Left ventricle myocardium inferior (tissue), 1 donor: ENCODE results near the gene TIGD1. TPM values are rescaled to one million over a fixed set of nuclear protein-coding genes. Genes with fewer than 3 reads are reported as not detected.

ENCODE experiments used
- DNase-seq: peaks from one replicate; pipeline ENCODE4 v3.0.0-alpha.2; 2020
- H3K27ac ChIP-seq: fragments of 200-600 bp; replicated peaks from 2 replicates; pipeline ENCODE4 v1.8.0; 2021
- H3K27me3 ChIP-seq: fragments of 200-600 bp; 2 replicates; pipeline ENCODE4 v1.8.0; 2021; ENCODE audit warnings: low read depth
- H3K36me3 ChIP-seq: fragments of 200-600 bp; 2 replicates; pipeline ENCODE4 v1.8.0; 2021
- H3K4me1 ChIP-seq: fragments of 200-600 bp; 2 replicates; pipeline ENCODE4 v1.8.0; 2021
- H3K4me3 ChIP-seq: fragments of 200-600 bp; 2 replicates; pipeline ENCODE4 v1.8.0; 2021; ENCODE audit warnings: mild to moderate bottlenecking, moderate library complexity
- H3K9me3 ChIP-seq: fragments of 200-600 bp; replicated peaks from 2 replicates; pipeline ENCODE4 v1.8.0; 2021
- intact Hi-C: fragments of 100-400 bp; cut with micrococcal nuclease; formaldehyde crosslinking; loops from one replicate; pipeline ENCODE4 v1.11.0; 2022
- total RNA-seq: library from RNA; stranded (reverse); fragmentation: NEBNext Ultra II Directional; extraction: Animal tissue kit (Norgen Biotek cat#: 25700); gene quantifications from one replicate; pipeline ENCODE4 v1.2.1, GENCODE V29; 2021
- TF ChIP-seq, protein P1 (sequence below): fragments of 200-600 bp; IDR thresholded peaks from 2 replicates; pipeline ENCODE4 v1.8.0; 2021; ENCODE audit warnings: antibody characterized with exemption, mild to moderate bottlenecking, borderline replicate concordance
- donor health status: DM: no; HTN: yes; CAD: no; lungs with severe emphysema.

Gene TIGD1
- total RNA-seq, 1 donor from 2014 or later, result 2.4 TPM

- no peak overlapping the region for H3K27ac ChIP-seq
- TF ChIP-seq, protein P1, sequence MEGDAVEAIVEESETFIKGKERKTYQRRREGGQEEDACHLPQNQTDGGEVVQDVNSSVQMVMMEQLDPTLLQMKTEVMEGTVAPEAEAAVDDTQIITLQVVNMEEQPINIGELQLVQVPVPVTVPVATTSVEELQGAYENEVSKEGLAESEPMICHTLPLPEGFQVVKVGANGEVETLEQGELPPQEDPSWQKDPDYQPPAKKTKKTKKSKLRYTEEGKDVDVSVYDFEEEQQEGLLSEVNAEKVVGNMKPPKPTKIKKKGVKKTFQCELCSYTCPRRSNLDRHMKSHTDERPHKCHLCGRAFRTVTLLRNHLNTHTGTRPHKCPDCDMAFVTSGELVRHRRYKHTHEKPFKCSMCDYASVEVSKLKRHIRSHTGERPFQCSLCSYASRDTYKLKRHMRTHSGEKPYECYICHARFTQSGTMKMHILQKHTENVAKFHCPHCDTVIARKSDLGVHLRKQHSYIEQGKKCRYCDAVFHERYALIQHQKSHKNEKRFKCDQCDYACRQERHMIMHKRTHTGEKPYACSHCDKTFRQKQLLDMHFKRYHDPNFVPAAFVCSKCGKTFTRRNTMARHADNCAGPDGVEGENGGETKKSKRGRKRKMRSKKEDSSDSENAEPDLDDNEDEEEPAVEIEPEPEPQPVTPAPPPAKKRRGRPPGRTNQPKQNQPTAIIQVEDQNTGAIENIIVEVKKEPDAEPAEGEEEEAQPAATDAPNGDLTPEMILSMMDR, result no peak
- intact Hi-C loops, result no loop called here
- H3K27me3 ChIP-seq, result no peaks in the 10 kb centered on the region
- H3K4me3 ChIP-seq, result no peak overlapping the region
- no peaks in the 10 kb centered on the region for H3K9me3 ChIP-seq
- H3K36me3 ChIP-seq, result peaks cover 95% of the 10 kb centered on the region
- DNase-seq, result no peak
- H3K4me1 ChIP-seq, result peaks cover 19% of the 10 kb centered on the region
Observed at GRCh38 chr2:232568161-232568560, 17.8 kb upstream of the TIGD1 start.

- H3K27ac ChIP-seq, result no peak overlapping the region
- no peaks in the 10 kb centered on the region for H3K27me3 ChIP-seq
- TF ChIP-seq, protein P1, result no peak
- intact Hi-C loops, result no loop called here
- no peak for DNase-seq
- no peaks in the 10 kb centered on the region for H3K9me3 ChIP-seq
- H3K4me3 ChIP-seq, result no peak overlapping the region
- H3K4me1 ChIP-seq, result peaks cover 19% of the 10 kb centered on the region
- H3K36me3 ChIP-seq, result peaks cover 94% of the 10 kb centered on the region
Observed at GRCh38 chr2:232567721-232568120, 17.4 kb upstream of the TIGD1 start.

DNA sequence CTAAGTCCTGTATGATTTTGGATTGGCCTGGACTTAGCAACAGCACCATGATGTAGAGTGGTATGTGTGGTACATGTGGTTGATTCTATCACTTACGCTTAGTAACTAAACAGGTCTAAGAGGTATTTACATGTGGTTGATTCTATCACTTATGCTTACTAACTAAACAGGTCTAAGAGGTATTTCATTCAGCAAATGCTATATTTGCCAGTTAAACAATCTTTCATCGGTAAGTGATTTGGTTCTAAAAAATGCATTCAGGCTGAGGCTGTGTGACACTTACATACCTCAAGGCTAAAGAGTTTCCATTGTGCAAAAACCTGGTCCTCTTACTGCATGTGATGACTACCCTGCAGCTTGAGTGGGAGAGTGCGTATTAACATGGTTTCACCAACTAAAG is 13.2 kb upstream of the TIGD1 start:
- no peak overlapping the region for H3K4me3 ChIP-seq
- H3K27me3 ChIP-seq, result no peaks in the 10 kb centered on the region
- H3K36me3 ChIP-seq, result peaks cover 95% of the 10 kb centered on the region
- peaks cover 18% of the 10 kb centered on the region for H3K4me1 ChIP-seq
- DNase-seq, result no peak
- intact Hi-C loops, result no loop called here
- H3K27ac ChIP-seq, result no peak overlapping the region
- TF ChIP-seq, protein P1, result no peak
- H3K9me3 ChIP-seq, result no peaks in the 10 kb centered on the region

GRCh38 chr2:232562515-232563151 is 12.3 kb upstream of the TIGD1 start:
- Histone ChIP-seq H3K4me1 (peaks cover 8% of the 10 kb centered on the region), H3K4me3 (no peak overlapping the region), H3K27me3 (no peaks in the 10 kb centered on the region), H3K9me3 (no peaks in the 10 kb centered on the region), H3K27ac (no peak overlapping the region), H3K36me3 (peaks cover 95% of the 10 kb centered on the region)
- DNase-seq, result no peak
- TF ChIP-seq, protein P1, result no peak
- intact Hi-C loops, result no loop called here

DNA sequence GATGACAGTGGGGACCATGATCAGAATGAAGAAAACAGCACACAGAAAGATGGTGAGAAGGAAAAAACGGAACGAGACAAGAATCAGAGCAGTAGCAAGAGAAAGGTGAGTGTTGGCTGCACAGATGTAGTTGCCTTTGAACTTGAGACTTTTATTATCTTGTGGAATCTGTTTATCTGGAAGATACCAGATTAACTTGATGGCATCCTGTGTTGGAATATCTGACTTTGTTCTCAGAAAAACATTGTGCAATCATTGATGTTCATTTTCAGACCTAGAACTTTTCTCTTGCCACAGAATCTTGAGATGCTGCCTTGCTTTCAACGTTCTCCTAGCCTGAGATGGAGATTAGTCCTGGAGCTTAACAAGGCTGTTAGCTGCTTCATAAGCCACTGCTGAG is 6.1 kb upstream of the TIGD1 start:
- peaks cover 35% of the 10 kb centered on the region for H3K4me1 ChIP-seq
- TF ChIP-seq, protein P1, result no peak
- peaks cover 61% of the 10 kb centered on the region for H3K36me3 ChIP-seq
- H3K9me3 ChIP-seq, result no peaks in the 10 kb centered on the region
- H3K4me3 ChIP-seq, result no peak overlapping the region
- DNase-seq, result no peak
- intact Hi-C loops, result no loop called here
- no peak overlapping the region for H3K27ac ChIP-seq
- no peaks in the 10 kb centered on the region for H3K27me3 ChIP-seq

- peaks cover 57% of the 10 kb centered on the region for H3K4me1 ChIP-seq
- H3K4me3 ChIP-seq, result peak overlapping the region; percentile 81
- peaks cover 15% of the 10 kb centered on the region for H3K9me3 ChIP-seq
- H3K27ac ChIP-seq, result no peak overlapping the region
- peaks cover 22% of the 10 kb centered on the region for H3K36me3 ChIP-seq
- intact Hi-C loops, result no loop called here
- DNase-seq, result no peak
- TF ChIP-seq, protein P1, result no peak
- H3K27me3 ChIP-seq, result no peaks in the 10 kb centered on the region
Observed at GRCh38 chr2:232551776-232552175, 1.4 kb upstream of the TIGD1 start.
